ENCODE data around the gene CCNG2. TPM values are rescaled to one million over a fixed set of nuclear protein-coding genes. Genes with fewer than 3 reads are reported as not detected.

Gene CCNG2
- total and polyA plus RNA-seq, 2 of the 13 experiments (the other 11 are each of a cell fraction or from before 2014, with no cell fraction given): 3.9 to 11.5 TPM

GRCh38 chr4:77203380-77204197, 46.6 kb downstream of the CCNG2 start:
- no peaks in the 10 kb centered on the region for H3K36me3 ChIP-seq (replicated peaks in 1 of 2; ENCODE audit: control insufficient read depth in 1 of 2, insufficient read depth in 2 of 2, low read length in 2 of 2)
- intact Hi-C loops (cut with micrococcal nuclease; ENCODE audit: unreplicated experiment) (loop anchor here (1.0 to 5.0 kb wide), 6 partner anchors 46 to 253 kb away; partner anchors contain the start of gene CCNG2), in situ Hi-C loops (cut with HindIII; ENCODE audit: extremely low pct_ligation_motif_present, low pct_unique_long_range_greater_than_20kb) (loop anchor here (5.0 kb wide), 1 partner anchor 106 kb away; no protein-coding TSS in a partner anchor)
- no peak overlapping the region for H3K9ac ChIP-seq (ENCODE audit: insufficient read depth, low read depth, low read length)
- H3K9me3 ChIP-seq (ENCODE audit: low read length): no peaks in the 10 kb centered on the region
- H3K27me3 ChIP-seq (ENCODE audit: control insufficient read depth in 1 of 2, insufficient read depth in 2 of 2, low read length in 2 of 2): peaks cover 0 to 43% of the 10 kb centered on the region in 2 experiments; a peak in 2 of 5 replicates
- no peak overlapping the region for H3K4me3 ChIP-seq (replicated peaks in 1 of 3; ENCODE audit: insufficient read depth in 1 of 3, low read depth in 2 of 3, low read length in 3 of 3)
- peak; percentile 63 for DNase-seq (ENCODE audit: low spot score)
- H3K79me2 ChIP-seq (ENCODE audit: insufficient read depth, low read length): no peaks in the 10 kb centered on the region
- ChIA-PET POLR2A (no interaction called here), CTCF (ENCODE audit: low intra/inter-chr PET ratio, low total read pairs) (interaction anchor here (1.1 to 4.5 kb wide), 5 partner anchors 107 to 158 kb away, joined by 4 to 25 read pairs (median 5); no protein-coding TSS in a partner anchor)
- H3K4me2 ChIP-seq (ENCODE audit: low read depth, low read length): no peak overlapping the region
- no peaks in the 10 kb centered on the region for H3K4me1 ChIP-seq (ENCODE audit: insufficient read depth, low read length)
- BruUV-seq (replicated peaks): no TSS peak
- H4K20me1 ChIP-seq (ENCODE audit: insufficient read depth, low read length): no peaks in the 10 kb centered on the region
- H2AFZ ChIP-seq (ENCODE audit: low read length): no peak overlapping the region
- peak; percentile 64 for FAIRE-seq
- H3K27ac ChIP-seq (ENCODE audit: extremely low read length, insufficient read depth, low read length): no peak overlapping the region
- 10% methylated on average over 4 of the region's 8 CpGs for WGBS (ENCODE audit: low lambda C conversion rate)
- TF ChIP-seq PPARG (CRISPR knock-in tag; conservative IDR thresholded peaks at IDR 0.05) (no peak), CTCF (CRISPR knock-in tag; IDR thresholded peaks at IDR 0.05) (peak; percentile 86), ZBTB33 (CRISPR knock-in tag; IDR thresholded peaks at IDR 0.05) (0 out of 2 replicates have a peak, but pooled peaks have one; percentile 16), SMC3 (IDR thresholded peaks at IDR 0.05; ENCODE audit: low read length) (peak; percentile 81), NFE2L2 (IDR thresholded peaks at IDR 0.05; ENCODE audit: low read length) (peak; percentile 44; the same call in 1 of the 2 replicates), STAG1 (CRISPR knock-in tag; IDR thresholded peaks at IDR 0.05) (peak; percentile 90), CHD2 (IDR thresholded peaks at IDR 0.05; ENCODE audit: low read depth, low read length) (no peak), RAD21 (CRISPR knock-in tag; IDR thresholded peaks at IDR 0.05) (peak; percentile 71)
- peak; percentile 92 for ATAC-seq

All from HepG2 (cell line).